OCI-LY7 (cell line): ENCODE data around the gene MEMO1.

Experiments
- EZH2phosphoT487 ChIP-seq: fragments of 200-600 bp; sonication (generic); IDR thresholded peaks from 2 replicates; pipeline ENCODE4 v1.6.1; 2018; ENCODE audit warnings: low read depth, borderline replicate concordance, mild to moderate bottlenecking, mixed run types, antibody characterized with exemption, low read length, moderate library complexity, mixed read lengths
- TF ChIP-seq, protein P1 (sequence below): fragments of 200-600 bp; sonication (generic); conservative IDR thresholded peaks from 2 replicates; pipeline ENCODE4 v1.5.1; 2014; ENCODE audit warnings: mild to moderate bottlenecking, antibody characterized with exemption, low read length, moderate library complexity, mixed read lengths

DNA sequence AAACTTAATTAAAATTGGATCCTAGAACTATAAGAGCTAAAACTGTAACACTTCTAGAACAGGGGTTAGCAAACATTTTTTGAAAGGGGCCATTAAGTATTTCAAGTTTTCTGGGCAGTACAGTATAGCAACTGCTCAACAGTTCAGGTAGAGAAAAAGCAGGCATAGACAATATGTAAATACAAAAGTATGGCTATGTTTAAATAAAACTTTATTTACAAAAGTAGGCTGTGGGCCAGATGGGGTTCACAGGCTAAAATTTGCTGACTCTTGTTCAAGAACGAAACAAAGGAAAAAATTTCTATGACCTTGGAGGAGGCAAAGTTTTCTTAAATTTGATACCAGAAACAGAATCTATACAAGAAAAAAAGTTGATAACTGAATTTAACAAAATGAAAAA, 114.5 kb downstream of the MEMO1 start:
- TF ChIP-seq, protein P1, sequence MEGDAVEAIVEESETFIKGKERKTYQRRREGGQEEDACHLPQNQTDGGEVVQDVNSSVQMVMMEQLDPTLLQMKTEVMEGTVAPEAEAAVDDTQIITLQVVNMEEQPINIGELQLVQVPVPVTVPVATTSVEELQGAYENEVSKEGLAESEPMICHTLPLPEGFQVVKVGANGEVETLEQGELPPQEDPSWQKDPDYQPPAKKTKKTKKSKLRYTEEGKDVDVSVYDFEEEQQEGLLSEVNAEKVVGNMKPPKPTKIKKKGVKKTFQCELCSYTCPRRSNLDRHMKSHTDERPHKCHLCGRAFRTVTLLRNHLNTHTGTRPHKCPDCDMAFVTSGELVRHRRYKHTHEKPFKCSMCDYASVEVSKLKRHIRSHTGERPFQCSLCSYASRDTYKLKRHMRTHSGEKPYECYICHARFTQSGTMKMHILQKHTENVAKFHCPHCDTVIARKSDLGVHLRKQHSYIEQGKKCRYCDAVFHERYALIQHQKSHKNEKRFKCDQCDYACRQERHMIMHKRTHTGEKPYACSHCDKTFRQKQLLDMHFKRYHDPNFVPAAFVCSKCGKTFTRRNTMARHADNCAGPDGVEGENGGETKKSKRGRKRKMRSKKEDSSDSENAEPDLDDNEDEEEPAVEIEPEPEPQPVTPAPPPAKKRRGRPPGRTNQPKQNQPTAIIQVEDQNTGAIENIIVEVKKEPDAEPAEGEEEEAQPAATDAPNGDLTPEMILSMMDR: no peak
- TF ChIP-seq EZH2phosphoT487: no peak
